ENCODE data around the gene CAPZB. TPM values are rescaled to one million over a fixed set of nuclear protein-coding genes. Genes with fewer than 3 reads are reported as not detected.

The CAPZB gene
- total RNA-seq, 2 donors from 2014 or later, result 291 to 399 TPM

DNA sequence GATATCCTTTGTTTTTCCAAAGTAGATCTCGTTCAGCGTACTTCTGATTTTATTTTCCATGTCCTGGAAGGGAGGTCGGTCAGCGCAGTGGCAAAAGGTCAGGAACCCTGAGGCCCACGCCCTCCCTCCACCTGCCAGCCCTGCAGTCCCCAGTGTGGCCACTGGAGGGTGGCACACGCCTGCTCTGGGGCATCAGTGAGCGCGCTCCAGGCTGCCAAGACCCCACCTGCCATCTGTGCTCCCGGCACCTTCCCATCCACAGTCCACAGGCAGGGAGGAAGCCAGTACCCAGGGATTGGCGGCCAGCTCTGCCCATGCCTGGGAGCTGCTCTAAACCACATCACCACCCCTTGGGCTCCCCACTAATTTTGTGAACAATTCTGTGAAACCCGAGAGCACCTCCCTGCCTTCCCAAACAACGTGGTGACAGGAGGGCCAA, 140.9 kb downstream of the CAPZB start:
- Mint-ChIP-seq H3K36me3 (ENCODE audit: low read depth) (peaks cover 79% of the 10 kb centered on the region), H3K4me3 (no peak overlapping the region), H3K4me1 (peaks cover 3% of the 10 kb centered on the region), H3K27me3 (no peaks in the 10 kb centered on the region), H3K27ac (no peak overlapping the region), H3K9me3 (no peaks in the 10 kb centered on the region)
- ATAC-seq (replicated peaks), result peak; percentile 55

DNA sequence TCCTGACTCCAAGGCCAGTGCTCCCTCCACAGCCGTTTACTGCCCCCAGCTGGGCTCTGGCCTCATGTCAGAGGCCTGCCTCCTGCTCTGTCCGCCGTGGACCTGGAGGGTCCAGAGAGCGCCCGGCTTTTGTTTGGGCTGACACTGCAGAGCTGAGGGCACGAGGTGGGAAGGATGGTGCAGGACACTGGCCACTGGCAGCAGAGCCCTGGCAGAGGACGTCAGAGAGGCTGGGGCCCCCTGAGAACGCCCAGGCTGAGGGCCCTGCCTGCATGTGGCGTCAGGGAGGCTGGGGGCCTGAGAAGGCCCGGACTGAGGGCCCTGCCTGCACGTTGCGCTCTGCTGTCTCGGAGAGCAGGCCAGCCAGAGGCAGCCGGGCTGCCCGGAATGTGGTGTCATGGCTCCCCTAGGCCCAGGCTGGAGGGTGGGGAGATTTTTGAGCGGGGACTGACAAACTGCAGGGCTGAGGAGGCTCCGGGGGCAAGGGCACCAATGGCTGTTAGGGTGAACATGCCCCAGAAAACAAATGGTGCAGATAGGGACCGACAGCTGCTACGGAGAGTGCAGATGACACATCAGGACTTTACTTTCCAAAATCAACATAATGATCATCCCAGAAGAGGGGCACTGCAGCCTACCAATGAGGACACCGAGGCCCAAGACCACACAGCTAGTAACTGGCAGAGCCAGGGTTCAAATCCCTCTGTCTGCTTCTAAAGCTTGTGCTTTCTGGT, 141.6 kb downstream of the CAPZB start:
- peaks cover 3% of the 10 kb centered on the region for H3K4me1 Mint-ChIP-seq
- no peak overlapping the region for H3K27ac Mint-ChIP-seq
- no peaks in the 10 kb centered on the region for H3K27me3 Mint-ChIP-seq
- H3K4me3 Mint-ChIP-seq, result no peak overlapping the region
- ATAC-seq (replicated peaks), result no peak
- no peaks in the 10 kb centered on the region for H3K9me3 Mint-ChIP-seq
- peaks cover 81% of the 10 kb centered on the region for H3K36me3 Mint-ChIP-seq (ENCODE audit: low read depth)

DNA sequence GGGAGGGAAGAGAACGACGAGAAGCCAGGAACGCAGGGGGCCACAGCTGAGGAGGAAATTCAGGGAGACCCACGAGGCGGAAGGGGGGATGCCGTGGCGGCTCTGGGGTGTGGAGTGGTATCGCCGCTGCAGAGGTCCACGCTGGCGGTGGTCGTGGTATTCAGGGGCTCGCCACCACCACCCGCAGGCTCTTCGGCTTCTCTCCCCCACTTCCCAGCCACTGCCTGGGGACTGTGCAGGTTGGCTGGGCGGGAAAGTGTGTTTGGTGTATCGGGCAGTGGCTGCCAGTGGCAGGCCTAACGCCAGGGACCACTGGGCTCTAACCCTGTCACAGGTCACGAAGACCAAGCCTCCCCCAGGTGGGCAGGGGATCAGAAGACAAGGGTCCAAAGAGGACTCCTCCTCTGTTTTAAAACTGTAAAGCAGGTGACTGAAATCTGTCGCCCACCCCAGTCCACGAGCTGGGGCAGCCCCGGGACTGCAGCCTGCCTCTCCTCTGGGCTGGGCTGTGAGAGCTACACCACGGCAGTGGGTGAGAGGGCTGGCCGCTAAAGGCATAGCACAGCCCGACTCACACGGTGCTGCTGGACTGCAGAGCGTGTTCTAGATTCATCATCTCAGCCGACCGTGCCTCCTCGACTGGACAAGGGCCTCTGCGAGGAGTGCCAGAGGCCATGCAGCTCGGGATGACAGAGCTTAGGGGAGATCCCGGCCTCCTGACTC, 142.3 kb downstream of the CAPZB start:
- H3K4me1 Mint-ChIP-seq, result peaks cover 3% of the 10 kb centered on the region
- H3K36me3 Mint-ChIP-seq (ENCODE audit: low read depth), result peaks cover 81% of the 10 kb centered on the region
- H3K27me3 Mint-ChIP-seq, result no peaks in the 10 kb centered on the region
- ATAC-seq (replicated peaks), result no peak
- no peak overlapping the region for H3K27ac Mint-ChIP-seq
- H3K4me3 Mint-ChIP-seq, result no peak overlapping the region
- H3K9me3 Mint-ChIP-seq, result no peaks in the 10 kb centered on the region

DNA sequence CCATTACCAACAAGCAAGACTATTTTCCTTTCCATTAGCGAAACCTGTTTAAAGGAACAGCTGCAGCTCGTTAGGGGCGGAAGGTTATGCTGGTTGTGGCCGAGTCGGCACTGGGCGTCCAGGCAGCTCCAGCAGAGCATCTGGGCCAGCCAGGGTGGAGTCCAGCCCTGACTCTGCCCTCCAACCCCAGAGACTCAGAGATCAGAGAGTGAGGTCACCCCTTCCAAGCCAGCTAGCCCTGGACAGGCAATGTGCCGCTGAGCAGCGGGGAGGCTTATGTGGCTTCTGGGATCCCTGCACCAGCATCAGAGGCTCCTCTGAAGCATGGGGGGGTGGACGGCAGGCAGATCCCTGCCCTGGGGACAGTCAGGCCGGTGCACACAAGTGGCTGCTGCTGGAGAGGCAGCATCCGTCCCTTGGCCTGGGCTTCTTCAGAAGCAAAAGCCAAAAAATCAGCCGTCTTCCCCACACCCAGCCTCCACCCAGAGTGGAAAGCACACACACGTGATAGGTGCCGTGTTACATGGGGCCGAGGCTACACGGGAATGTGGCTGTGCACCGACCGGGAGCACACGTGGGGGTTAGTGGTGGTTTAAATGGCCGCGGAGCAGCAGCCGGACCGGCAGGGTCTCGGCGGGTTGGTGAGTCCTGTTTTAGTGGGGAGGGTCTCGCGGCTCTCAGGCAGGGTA, 143.1 kb downstream of the CAPZB start:
- Mint-ChIP-seq H3K9me3 (no peaks in the 10 kb centered on the region), H3K36me3 (ENCODE audit: low read depth) (peaks cover 83% of the 10 kb centered on the region), H3K4me1 (peaks cover 8% of the 10 kb centered on the region), H3K27me3 (no peaks in the 10 kb centered on the region), H3K4me3 (no peak overlapping the region), H3K27ac (no peak overlapping the region)
- no peak for ATAC-seq (replicated peaks)

DNA sequence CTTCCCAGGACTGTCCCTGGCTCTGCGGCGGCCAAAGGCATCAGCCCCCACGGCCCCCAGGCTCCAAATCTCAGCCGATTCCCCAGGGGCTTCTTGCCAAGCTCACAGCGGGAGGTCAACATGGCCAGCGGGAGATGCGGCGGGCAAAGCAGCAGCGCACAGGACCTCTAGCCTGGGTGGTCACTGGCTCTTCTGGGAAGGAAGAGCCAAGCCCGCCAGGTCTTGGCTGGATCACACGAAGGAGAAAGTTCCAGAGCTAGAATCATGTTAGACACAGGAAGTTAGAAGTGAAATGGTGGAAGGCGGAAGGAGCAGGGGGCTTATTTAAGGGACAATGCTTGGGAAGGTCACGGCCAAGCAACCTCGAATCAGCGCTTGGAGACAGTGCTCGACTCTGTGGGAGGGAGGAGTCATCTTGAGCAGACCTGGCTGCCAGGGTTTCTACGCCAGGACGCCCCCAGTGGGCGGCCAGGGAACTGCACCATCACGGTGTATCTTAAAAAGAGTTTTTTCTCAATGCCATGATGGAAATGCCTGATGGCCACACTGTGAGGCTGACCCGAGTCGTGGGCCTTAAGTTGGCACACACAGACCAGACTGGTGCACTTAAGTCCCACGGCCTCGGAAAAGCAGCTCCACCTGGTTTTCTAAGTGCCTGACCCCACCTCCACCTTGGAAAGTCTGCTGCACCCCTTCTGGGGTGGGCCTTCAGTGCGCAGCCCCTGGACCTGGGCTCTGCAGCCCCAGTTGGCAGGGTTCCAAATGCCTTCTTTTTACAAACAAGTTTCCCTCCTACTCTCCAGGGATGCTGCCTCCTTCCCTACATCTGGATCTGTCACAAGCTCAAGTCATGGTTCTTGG, 143.9 kb downstream of the CAPZB start:
- Mint-ChIP-seq H3K4me3 (no peak overlapping the region), H3K4me1 (peaks cover 16% of the 10 kb centered on the region), H3K36me3 (ENCODE audit: low read depth) (peaks cover 81% of the 10 kb centered on the region), H3K27ac (peak overlapping the region; percentile 33), H3K9me3 (no peaks in the 10 kb centered on the region), H3K27me3 (no peaks in the 10 kb centered on the region)
- peak; percentile 64 for ATAC-seq (replicated peaks)

DNA sequence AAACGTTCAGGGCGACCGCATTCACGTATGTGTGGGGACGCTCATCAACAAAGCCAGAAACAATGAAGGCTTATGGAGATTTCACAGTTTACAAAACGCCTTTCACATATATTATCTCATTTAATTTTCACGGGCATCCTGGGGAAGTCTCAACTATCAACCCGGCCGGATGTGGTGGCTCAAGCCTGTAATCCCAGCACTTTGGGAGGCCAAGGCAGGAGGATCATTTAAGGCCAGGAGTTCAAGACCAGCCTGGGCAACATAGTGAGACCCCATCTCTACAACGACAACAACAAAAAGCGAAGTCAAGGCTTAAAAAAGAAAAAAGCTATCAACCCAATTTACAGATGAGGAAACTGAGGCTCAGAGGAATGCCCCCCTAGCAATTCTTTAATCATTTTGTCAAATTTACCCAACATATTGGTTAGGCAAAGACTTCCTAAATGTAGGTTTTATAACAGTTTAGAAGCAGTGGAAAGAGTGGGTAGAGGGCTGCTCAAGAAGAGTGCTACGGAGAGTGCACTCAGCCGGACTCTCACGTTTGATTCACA, 144.9 kb downstream of the CAPZB start:
- H3K36me3 Mint-ChIP-seq (ENCODE audit: low read depth), result peaks cover 72% of the 10 kb centered on the region
- H3K4me3 Mint-ChIP-seq, result no peak overlapping the region
- peak overlapping the region; percentile 33 for H3K27ac Mint-ChIP-seq
- ATAC-seq (replicated peaks), result no peak
- H3K9me3 Mint-ChIP-seq, result no peaks in the 10 kb centered on the region
- no peaks in the 10 kb centered on the region for H3K27me3 Mint-ChIP-seq
- peaks cover 20% of the 10 kb centered on the region for H3K4me1 Mint-ChIP-seq

DNA sequence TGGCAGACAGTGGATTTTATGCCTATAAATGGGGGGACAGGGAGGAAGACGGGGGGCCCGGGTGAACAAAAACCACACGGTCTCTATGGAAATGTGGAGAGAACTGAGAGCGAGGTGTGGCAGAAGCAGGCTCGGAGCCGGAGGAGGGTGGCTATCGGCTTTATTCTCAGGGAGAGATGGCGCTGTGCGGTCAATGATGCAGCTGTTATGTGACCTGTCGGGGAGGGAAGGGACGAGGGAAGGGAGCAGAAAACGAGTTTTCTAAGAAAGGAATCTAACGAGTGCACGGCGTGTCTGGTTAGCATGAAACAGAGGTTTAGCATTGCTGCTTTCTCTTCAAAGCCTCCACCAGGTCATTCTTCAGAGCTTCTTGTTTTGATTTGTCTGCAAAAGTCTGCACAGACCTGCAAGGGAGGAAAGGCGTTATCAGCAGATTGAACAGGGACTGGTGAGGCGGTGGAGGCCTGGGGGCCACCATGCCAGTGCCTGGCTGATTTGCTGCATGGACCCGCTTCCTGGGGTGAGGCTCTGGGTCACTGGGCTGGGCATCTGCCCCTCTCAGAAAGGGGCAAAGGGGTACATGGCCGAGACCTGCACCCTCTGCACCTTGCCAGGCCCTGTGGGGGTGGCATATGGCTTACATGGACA, 146.0 kb downstream of the CAPZB start:
- no peak for ATAC-seq (replicated peaks)
- Mint-ChIP-seq H3K4me1 (peaks cover 20% of the 10 kb centered on the region), H3K9me3 (no peaks in the 10 kb centered on the region), H3K27me3 (no peaks in the 10 kb centered on the region), H3K27ac (no peak overlapping the region), H3K4me3 (no peak overlapping the region), H3K36me3 (ENCODE audit: low read depth) (peaks cover 63% of the 10 kb centered on the region)

DNA sequence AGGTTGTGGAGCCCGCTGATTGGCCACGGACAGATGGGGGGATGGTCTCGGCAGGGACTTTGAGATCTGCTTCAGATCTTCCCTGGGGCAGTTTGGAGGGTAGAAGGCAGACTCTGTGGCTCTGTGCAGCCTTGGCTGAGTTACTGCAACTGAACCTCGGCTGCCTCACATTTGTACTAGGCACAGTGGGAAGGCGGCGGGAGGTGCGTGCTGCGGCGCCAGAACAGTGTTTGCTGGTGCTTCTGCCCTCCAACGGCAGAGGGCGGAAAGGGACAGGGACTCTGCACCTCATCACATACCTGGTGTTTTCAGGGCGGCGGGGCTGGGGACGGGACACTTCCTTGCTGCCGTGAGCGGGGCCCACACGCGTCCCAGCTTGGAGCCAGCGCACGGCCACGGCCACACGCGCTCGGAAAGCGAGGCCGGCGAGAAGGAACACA, 147.0 kb downstream of the CAPZB start:
- Mint-ChIP-seq H3K27ac (no peak overlapping the region), H3K4me3 (no peak overlapping the region), H3K36me3 (ENCODE audit: low read depth) (peaks cover 53% of the 10 kb centered on the region), H3K27me3 (no peaks in the 10 kb centered on the region), H3K9me3 (no peaks in the 10 kb centered on the region), H3K4me1 (peaks cover 20% of the 10 kb centered on the region)
- ATAC-seq (replicated peaks), result no peak

DNA sequence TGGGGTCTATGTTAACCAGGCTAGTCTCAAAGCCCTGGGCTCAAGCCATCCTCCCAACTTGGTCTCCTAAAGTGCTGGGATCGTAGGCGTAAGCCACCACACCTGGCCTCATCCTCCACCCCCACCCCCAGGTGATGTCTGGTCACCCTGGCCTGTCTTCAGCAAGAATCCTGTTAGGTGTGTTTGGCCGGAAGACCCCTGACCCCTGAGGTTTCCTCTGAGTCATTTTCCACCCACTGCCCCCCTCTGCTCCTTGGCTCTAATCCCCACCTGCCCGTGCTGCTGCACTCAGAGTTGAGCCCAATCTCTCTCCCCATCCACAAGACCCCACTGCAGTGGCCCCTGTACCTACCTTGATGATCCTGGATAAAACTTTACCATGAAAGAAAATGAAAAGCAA, 148.1 kb downstream of the CAPZB start:
- no peak for ATAC-seq (replicated peaks)
- Mint-ChIP-seq H3K9me3 (no peaks in the 10 kb centered on the region), H3K27ac (peak overlapping the region; percentile 23), H3K27me3 (no peaks in the 10 kb centered on the region), H3K36me3 (ENCODE audit: low read depth) (peaks cover 43% of the 10 kb centered on the region), H3K4me1 (peaks cover 20% of the 10 kb centered on the region), H3K4me3 (peak overlapping the region; percentile 17)

DNA sequence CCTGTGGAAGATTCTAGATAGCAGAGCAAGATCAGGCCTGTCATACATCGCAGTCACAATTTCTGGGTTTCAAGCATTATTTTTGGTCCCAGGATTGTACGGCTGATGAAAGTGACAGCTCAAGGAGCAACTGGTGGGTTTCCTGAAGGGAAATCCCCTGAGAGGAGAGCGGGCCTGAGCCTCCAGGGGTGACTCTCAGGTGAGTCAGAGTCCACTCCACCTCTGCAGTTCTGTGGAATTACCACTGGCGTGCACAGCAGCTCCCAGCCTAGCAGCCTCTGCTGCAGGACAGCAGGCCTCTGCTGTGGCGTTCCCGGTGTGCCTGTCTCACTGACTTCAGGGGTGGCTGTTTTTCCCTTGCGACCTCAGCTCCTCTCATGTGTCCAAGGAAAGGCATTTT, 148.8 kb downstream of the CAPZB start:
- peaks cover 20% of the 10 kb centered on the region for H3K4me1 Mint-ChIP-seq
- peak overlapping the region; percentile 23 for H3K27ac Mint-ChIP-seq
- peak; percentile 90 for ATAC-seq (replicated peaks)
- peaks cover 35% of the 10 kb centered on the region for H3K36me3 Mint-ChIP-seq (ENCODE audit: low read depth)
- H3K4me3 Mint-ChIP-seq, result peak overlapping the region; percentile 17
- no peaks in the 10 kb centered on the region for H3K27me3 Mint-ChIP-seq
- no peaks in the 10 kb centered on the region for H3K9me3 Mint-ChIP-seq

DNA sequence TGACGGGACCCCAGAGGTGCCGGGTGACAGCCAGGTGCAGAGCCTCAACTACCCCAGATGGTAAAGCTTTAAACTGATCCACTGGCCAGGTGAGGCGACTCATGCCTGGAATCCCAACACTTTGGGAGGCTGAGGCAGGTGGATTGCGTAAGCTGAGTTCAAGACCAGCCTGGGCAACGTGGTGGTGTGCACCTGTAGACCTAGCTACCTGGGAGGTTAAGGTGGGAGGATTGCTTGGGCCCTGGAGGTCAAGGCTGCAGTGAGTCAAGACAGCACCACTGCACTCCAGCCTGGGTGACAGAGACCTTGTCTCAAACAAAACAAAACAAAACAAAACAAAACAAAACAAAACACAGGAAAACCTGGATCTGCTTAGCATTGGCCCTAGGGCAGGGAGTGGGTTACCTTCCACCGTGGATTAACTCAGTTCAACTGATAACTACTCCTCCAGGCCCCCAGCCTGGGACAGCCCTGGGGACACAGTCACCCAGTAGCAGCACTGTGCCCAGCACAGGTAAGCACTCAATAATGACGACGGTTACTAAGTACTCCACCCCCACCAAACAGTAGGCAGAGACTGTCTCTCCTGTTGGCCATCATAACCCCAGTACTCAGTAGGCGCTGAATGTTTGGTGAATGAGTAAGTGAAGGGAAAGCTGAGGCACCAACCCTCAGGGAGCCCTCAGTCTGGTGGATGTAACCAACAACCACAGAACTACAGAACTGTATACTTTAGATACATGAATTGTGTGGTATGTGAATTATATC, 151.6 kb downstream of the CAPZB start:
- H3K9me3 Mint-ChIP-seq, result no peaks in the 10 kb centered on the region
- no peak overlapping the region for H3K27ac Mint-ChIP-seq
- H3K36me3 Mint-ChIP-seq (ENCODE audit: low read depth), result peaks cover 11% of the 10 kb centered on the region
- no peak overlapping the region for H3K4me3 Mint-ChIP-seq
- H3K27me3 Mint-ChIP-seq, result no peaks in the 10 kb centered on the region
- ATAC-seq (replicated peaks), result peak; percentile 69
- H3K4me1 Mint-ChIP-seq, result peaks cover 21% of the 10 kb centered on the region

DNA sequence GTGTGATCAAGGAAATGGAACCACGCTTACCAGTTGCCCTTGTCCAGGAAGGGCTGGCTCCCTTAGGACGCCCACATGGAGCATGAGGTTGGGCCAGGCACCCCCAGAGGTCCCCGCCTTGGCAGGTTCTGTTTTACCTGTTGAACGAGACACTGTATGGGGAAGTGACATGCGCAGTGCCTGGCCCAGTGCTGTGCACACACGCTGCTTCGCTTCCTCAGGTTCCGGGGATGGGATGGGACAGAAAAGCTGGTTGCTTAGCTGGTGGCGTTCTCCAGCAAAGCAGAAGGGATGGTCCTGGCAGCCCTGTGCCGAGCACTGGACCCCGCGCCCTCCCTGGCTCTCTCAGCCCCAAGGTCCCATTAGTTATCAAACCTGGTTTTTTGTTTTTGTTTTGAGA, 152.5 kb downstream of the CAPZB start:
- H3K27ac Mint-ChIP-seq, result no peak overlapping the region

More for the DNA sequence above, 152.5 kb downstream of the CAPZB start:
- H3K4me3 Mint-ChIP-seq, result no peak overlapping the region
- H3K27me3 Mint-ChIP-seq, result no peaks in the 10 kb centered on the region
- H3K9me3 Mint-ChIP-seq, result no peaks in the 10 kb centered on the region
- peaks cover 21% of the 10 kb centered on the region for H3K4me1 Mint-ChIP-seq
- ATAC-seq (replicated peaks), result no peak
- peaks cover 2% of the 10 kb centered on the region for H3K36me3 Mint-ChIP-seq (ENCODE audit: low read depth)
